Stimulated activated CD8-positive, alpha-beta memory T cell treated with anti-CD3 and anti-CD28 coated beads, Interleukin-7, amount 100 ng/mL, for 48 hours (primary cell): Measurements from ENCODE around the gene ALCAM.

ENCODE experiments used
- DNase-seq, 2 donors: peaks; one replicate each; pipeline ENCODE4 v3.0.0-alpha.2; 2020; ENCODE audit warnings: low read depth in 1 of 2; ENCODE audit errors: extremely low read depth in 1 of 2

The ALCAM gene

GRCh38 chr3:105366326-105367062 lies at the start of gene ALCAM:
Gene ALCAM, plus strand, starts transcription at chr3:105366909.
- peak; percentile 75 to 81 for DNase-seq

- no peak for DNase-seq
Measured at GRCh38 chr3:105317841-105318240, 48.9 kb upstream of the ALCAM start.

- DNase-seq: no peak
Measured at GRCh38 chr3:105322570-105323273, 44.0 kb upstream of the ALCAM start.

GRCh38 chr3:105323274-105323599 lies 43.5 kb upstream of the ALCAM start:
- no peak for DNase-seq

- DNase-seq: no peak
Measured at GRCh38 chr3:105324951-105325350, 41.8 kb upstream of the ALCAM start.

GRCh38 chr3:105327662-105328337 lies 38.9 kb upstream of the ALCAM start:
- DNase-seq: no peak

GRCh38 chr3:105328338-105328730 lies 38.4 kb upstream of the ALCAM start:
- no peak for DNase-seq

- no peak for DNase-seq
Measured at GRCh38 chr3:105332961-105333360, 33.7 kb upstream of the ALCAM start.

- no peak for DNase-seq
Measured at GRCh38 chr3:105334138-105334882, 32.4 kb upstream of the ALCAM start.

GRCh38 chr3:105339946-105340345 lies 26.8 kb upstream of the ALCAM start:
- no peak for DNase-seq

- no peak for DNase-seq
Measured at GRCh38 chr3:105343991-105344390, 22.7 kb upstream of the ALCAM start.

- no peak for DNase-seq
Measured at GRCh38 chr3:105345156-105345555, 21.6 kb upstream of the ALCAM start.

GRCh38 chr3:105347625-105348302 lies 18.9 kb upstream of the ALCAM start:
- DNase-seq: no peak

- DNase-seq: no peak
Measured at GRCh38 chr3:105348307-105348706, 18.4 kb upstream of the ALCAM start.

- no peak for DNase-seq
Measured at GRCh38 chr3:105349684-105350387, 16.9 kb upstream of the ALCAM start.

GRCh38 chr3:105351821-105352220 lies 14.9 kb upstream of the ALCAM start:
- no peak for DNase-seq

GRCh38 chr3:105352976-105353375 lies 13.7 kb upstream of the ALCAM start:
- no peak for DNase-seq

GRCh38 chr3:105353485-105354161 lies 13.1 kb upstream of the ALCAM start:
- no peak for DNase-seq

GRCh38 chr3:105354429-105354828 lies 12.3 kb upstream of the ALCAM start:
- DNase-seq: no peak
